LNCAP (cell line): ENCODE measurements around the gene WHRN.

ENCODE experiments used
- CTCF ChIP-seq: fragments of 450-650 bp; IDR thresholded peaks from 2 replicates; pipeline ENCODE4 v1.5.1; 2017; ENCODE audit warnings: mild to moderate bottlenecking

WHRN gene

GRCh38 chr9:114419796-114420195, 85.5 kb downstream of the WHRN start:
- no peak for TF ChIP-seq CTCF

- no peak for TF ChIP-seq CTCF
Observed at GRCh38 chr9:114418053-114418452, 87.2 kb downstream of the WHRN start.

- TF ChIP-seq CTCF: no peak
Observed at GRCh38 chr9:114417511-114417910, 87.8 kb downstream of the WHRN start.

- TF ChIP-seq CTCF: no peak
Observed at GRCh38 chr9:114416906-114417305, 88.4 kb downstream of the WHRN start.

- no peak for TF ChIP-seq CTCF
Observed at GRCh38 chr9:114416290-114416689, 89.0 kb downstream of the WHRN start.

GRCh38 chr9:114414346-114414745, 90.9 kb downstream of the WHRN start:
- no peak for TF ChIP-seq CTCF

- no peak for TF ChIP-seq CTCF
Observed at GRCh38 chr9:114413861-114414301, 91.4 kb downstream of the WHRN start.

GRCh38 chr9:114412048-114412683, 93.1 kb downstream of the WHRN start:
- TF ChIP-seq CTCF: no peak
